Measurements from ENCODE around the gene CEMIP2.

Gene CEMIP2

GRCh38 chr9:71648453-71648852, 119.9 kb downstream of the CEMIP2 start:
- no peak for DNase-seq (ENCODE audit: low read depth in 2 of 2, low spot score in 1 of 2)

GRCh38 chr9:71647094-71647591, 121.2 kb downstream of the CEMIP2 start:
- no peak for DNase-seq (ENCODE audit: low read depth in 2 of 2, low spot score in 1 of 2)

GRCh38 chr9:71646131-71646530, 122.2 kb downstream of the CEMIP2 start:
- DNase-seq (ENCODE audit: low read depth in 2 of 2, low spot score in 1 of 2), result no peak

- no peak for DNase-seq (ENCODE audit: low read depth in 2 of 2, low spot score in 1 of 2)
Observed at GRCh38 chr9:71644819-71645362, 123.4 kb downstream of the CEMIP2 start.

GRCh38 chr9:71643330-71643729, 125.0 kb downstream of the CEMIP2 start:
- DNase-seq (ENCODE audit: low read depth in 2 of 2, low spot score in 1 of 2), result no peak

- no peak for DNase-seq (ENCODE audit: low read depth in 2 of 2, low spot score in 1 of 2)
Observed at GRCh38 chr9:71642056-71642455, 126.3 kb downstream of the CEMIP2 start.

- no peak for DNase-seq (ENCODE audit: low read depth in 2 of 2, low spot score in 1 of 2)
Observed at GRCh38 chr9:71638627-71639026, 129.7 kb downstream of the CEMIP2 start.

- no peak for DNase-seq (ENCODE audit: low read depth in 2 of 2, low spot score in 1 of 2)
Observed at GRCh38 chr9:71637926-71638325, 130.4 kb downstream of the CEMIP2 start.

- DNase-seq (ENCODE audit: low read depth in 2 of 2, low spot score in 1 of 2), result no peak
Observed at GRCh38 chr9:71637375-71637774, 130.9 kb downstream of the CEMIP2 start.

- DNase-seq (ENCODE audit: low read depth in 2 of 2, low spot score in 1 of 2), result no peak
Observed at GRCh38 chr9:71636143-71636839, 132.0 kb downstream of the CEMIP2 start.

GRCh38 chr9:71634752-71635151, 133.6 kb downstream of the CEMIP2 start:
- DNase-seq (ENCODE audit: low read depth in 2 of 2, low spot score in 1 of 2), result no peak

Measured in stimulated activated CD8-positive, alpha-beta memory T cell treated with anti-CD3 and anti-CD28 coated beads, Interleukin-4, amount 100 ng/mL, for 1 hour (primary cell).